HFFc6 (cell line): ENCODE data around the gene CCDC7. TPM values are rescaled to one million over a fixed set of nuclear protein-coding genes. Genes with fewer than 3 reads are reported as not detected.

ENCODE experiments used
- DNase-seq: peaks from one replicate; pipeline ENCODE4 v3.0.0-alpha.2; 2018
- H3K27ac Mint-ChIP-seq: 2 replicates; pipeline ENCODE4 v1.8.0; 2020; ENCODE audit warnings: mild to moderate bottlenecking, mixed read lengths
- H3K27me3 Mint-ChIP-seq: 2 replicates; pipeline ENCODE4 v1.8.0; 2021; ENCODE audit warnings: mild to moderate bottlenecking, moderate library complexity, mixed read lengths; ENCODE audit not compliant: insufficient read depth
- H3K36me3 Mint-ChIP-seq: 2 replicates; pipeline ENCODE4 v1.8.0; 2021; ENCODE audit warnings: low read depth, mixed read lengths
- H3K4me1 Mint-ChIP-seq: 2 replicates; pipeline ENCODE4 v1.8.0; 2020; ENCODE audit warnings: low read depth, mixed read lengths
- H3K4me3 Mint-ChIP-seq: 2 replicates; pipeline ENCODE4 v1.8.0; 2020; ENCODE audit warnings: mild to moderate bottlenecking, moderate library complexity, mixed read lengths
- H3K9me3 Mint-ChIP-seq: 2 replicates; pipeline ENCODE4 v1.8.0; 2020; ENCODE audit warnings: mild to moderate bottlenecking, mixed read lengths
- CTCF ChIP-seq: fragments of 200-600 bp; sonication (generic); IDR thresholded peaks from 2 replicates; pipeline ENCODE4 v1.5.0; 2021; ENCODE audit warnings: antibody characterized with exemption, mild to moderate bottlenecking
- total RNA-seq, 6 experiments: library from RNA; stranded (reverse); fragmentation: NEBNext Ultra II Directional; extraction: Animal tissue kit (Norgen Biotek cat#: 25700); gene quantifications; 2 replicates in 1 of 6; 3 replicates in 5 of 6; pipeline ENCODE4 v1.2.3, GENCODE V29; 2021

Gene CCDC7
- total RNA-seq, 6 experiments from 2014 or later = 3.1 to 3.9 (median 3.7) TPM

GRCh38 chr10:32408690-32409089 lies 37.2 kb upstream of the CCDC7 start:
- H3K9me3 Mint-ChIP-seq = no peaks in the 10 kb centered on the region
- no peak overlapping the region for H3K27ac Mint-ChIP-seq
- peaks cover 3% of the 10 kb centered on the region; the same call in 1 of the 2 replicates for H3K27me3 Mint-ChIP-seq
- H3K4me1 Mint-ChIP-seq = peaks cover 25% of the 10 kb centered on the region
- no peak for TF ChIP-seq CTCF
- no peak for DNase-seq
- H3K36me3 Mint-ChIP-seq = no peaks in the 10 kb centered on the region
- H3K4me3 Mint-ChIP-seq = no peak overlapping the region

GRCh38 chr10:32409741-32410140 lies 36.2 kb upstream of the CCDC7 start:
- Mint-ChIP-seq H3K4me3 (no peak overlapping the region), H3K27ac (no peak overlapping the region), H3K4me1 (peaks cover 32% of the 10 kb centered on the region), H3K9me3 (no peaks in the 10 kb centered on the region), H3K36me3 (no peaks in the 10 kb centered on the region), H3K27me3 (peaks cover 3% of the 10 kb centered on the region; the same call in 1 of the 2 replicates)
- no peak for TF ChIP-seq CTCF
- DNase-seq = no peak

GRCh38 chr10:32410569-32410968 lies 35.4 kb upstream of the CCDC7 start:
- Mint-ChIP-seq H3K4me3 (no peak overlapping the region), H3K9me3 (no peaks in the 10 kb centered on the region), H3K27me3 (peaks cover 3% of the 10 kb centered on the region; the same call in 1 of the 2 replicates), H3K36me3 (no peaks in the 10 kb centered on the region), H3K4me1 (peaks cover 32% of the 10 kb centered on the region), H3K27ac (no peak overlapping the region)
- TF ChIP-seq CTCF = no peak
- DNase-seq = no peak

GRCh38 chr10:32411797-32412498 lies 34.0 kb upstream of the CCDC7 start:
- Mint-ChIP-seq H3K27me3 (peaks cover under 1% of the 10 kb centered on the region; the same call in 1 of the 2 replicates), H3K4me1 (peaks cover 32% of the 10 kb centered on the region), H3K27ac (no peak overlapping the region), H3K36me3 (no peaks in the 10 kb centered on the region), H3K4me3 (no peak overlapping the region), H3K9me3 (no peaks in the 10 kb centered on the region)
- TF ChIP-seq CTCF = no peak
- no peak for DNase-seq

- H3K27ac Mint-ChIP-seq = peak overlapping the region; percentile 27; the same call in 1 of the 2 replicates
- H3K4me3 Mint-ChIP-seq = no peak overlapping the region
- TF ChIP-seq CTCF = no peak
- no peaks in the 10 kb centered on the region for H3K36me3 Mint-ChIP-seq
- no peaks in the 10 kb centered on the region for H3K9me3 Mint-ChIP-seq
- peak; percentile 35 for DNase-seq
- peaks cover 33% of the 10 kb centered on the region for H3K4me1 Mint-ChIP-seq
- H3K27me3 Mint-ChIP-seq = no peaks in the 10 kb centered on the region
These were observed 33.5 kb upstream of the CCDC7 start for GRCh38 chr10:32412499-32412853.
